SK-N-SH treated with all-trans-retinoic acid at 6 μM for 48 hours (cell line): Measurements from ENCODE around the gene LAMP2.

ENCODE experiments used
- ATAC-seq: fragments of 200-7000 bp; cut with Tn5 transposase; 3 replicates; pipeline ENCODE4 v1.9.1; 2020; ENCODE audit warnings: mild to moderate bottlenecking, moderate library complexity
- ARNTL ChIP-seq: fragments of 450-650 bp; formaldehyde crosslinking; IDR thresholded peaks from 2 replicates; pipeline ENCODE4 v1.5.0; 2020; ENCODE audit warnings: low read depth, mild to moderate bottlenecking, moderate library complexity, borderline replicate concordance
- BACH2 ChIP-seq: fragments of 250-450 bp; sonication (Bioruptor Pico); IDR thresholded peaks from 2 replicates; pipeline ENCODE4 v1.9.0; 2021; ENCODE audit warnings: mild to moderate bottlenecking, borderline replicate concordance
- CREB5 ChIP-seq: fragments of 250-450 bp; sonication (Bioruptor Pico); IDR thresholded peaks from 2 replicates; pipeline ENCODE4 v1.5.1; 2020; ENCODE audit warnings: low read depth, mild to moderate bottlenecking, moderate library complexity
- CSDC2 ChIP-seq: fragments of 250-450 bp; sonication (Bioruptor Pico); IDR thresholded peaks from 2 replicates; pipeline ENCODE4 v1.5.0; 2020; ENCODE audit warnings: mild to moderate bottlenecking, moderate library complexity
- CSRNP3 ChIP-seq: fragments of 250-450 bp; sonication (Bioruptor Pico); IDR thresholded peaks from 2 replicates; pipeline ENCODE4 v1.5.1; 2021; ENCODE audit warnings: mild to moderate bottlenecking, moderate library complexity
- ESRRG ChIP-seq: fragments of 250-450 bp; sonication (Bioruptor Pico); IDR thresholded peaks from 2 replicates; pipeline ENCODE4 v1.6.1; 2021; ENCODE audit warnings: mild to moderate bottlenecking
- GLIS3 ChIP-seq: fragments of 250-450 bp; sonication (Bioruptor Pico); IDR thresholded peaks from 2 replicates; pipeline ENCODE4 v1.5.0; 2020; ENCODE audit warnings: mild to moderate bottlenecking, moderate library complexity
- ISL1 ChIP-seq: fragments of 250-450 bp; sonication (Bioruptor Pico); IDR thresholded peaks from 2 replicates; pipeline ENCODE4 v2.1.2; 2022; ENCODE audit warnings: mild to moderate bottlenecking, moderate library complexity
- OSR1 ChIP-seq: fragments of 250-450 bp; sonication (Bioruptor Pico); IDR thresholded peaks from 2 replicates; pipeline ENCODE4 v1.8.0; 2022; ENCODE audit warnings: moderate library complexity, mild to moderate bottlenecking, inconsistent platforms
- PATZ1 ChIP-seq: fragments of 250-450 bp; sonication (Bioruptor Pico); IDR thresholded peaks from 2 replicates; pipeline ENCODE4 v1.8.0; 2020; ENCODE audit warnings: mild to moderate bottlenecking, moderate library complexity, borderline replicate concordance
- POU6F1 ChIP-seq: fragments of 250-450 bp; sonication (Bioruptor Pico); IDR thresholded peaks from 2 replicates; pipeline ENCODE4 v1.8.0; 2021; ENCODE audit warnings: low read depth, mild to moderate bottlenecking, moderate library complexity, borderline replicate concordance
- PPARA ChIP-seq: fragments of 250-450 bp; sonication (Bioruptor Pico); IDR thresholded peaks from 2 replicates; pipeline ENCODE4 v1.5.0; 2020; ENCODE audit warnings: mild to moderate bottlenecking, borderline replicate concordance
- RARB ChIP-seq: fragments of 250-450 bp; sonication (Bioruptor Pico); IDR thresholded peaks from 2 replicates; pipeline ENCODE4 v1.8.0; 2021; ENCODE audit warnings: mild to moderate bottlenecking, moderate library complexity
- SNAI2 ChIP-seq: fragments of 250-450 bp; sonication (Bioruptor Pico); IDR thresholded peaks from 2 replicates; pipeline ENCODE4 v1.5.0; 2020; ENCODE audit warnings: mild to moderate bottlenecking, moderate library complexity
- TCF4 ChIP-seq: fragments of 250-450 bp; sonication (Bioruptor Pico); IDR thresholded peaks from 2 replicates; pipeline ENCODE4 v1.8.0; 2021; ENCODE audit warnings: mild to moderate bottlenecking, moderate library complexity, borderline replicate concordance
- TOX ChIP-seq: fragments of 250-450 bp; sonication (Bioruptor Pico); IDR thresholded peaks from 2 replicates; pipeline ENCODE4 v1.8.0; 2021; ENCODE audit warnings: mild to moderate bottlenecking, moderate library complexity, borderline replicate concordance
- TSHZ2 ChIP-seq: fragments of 250-450 bp; sonication (Bioruptor Pico); IDR thresholded peaks from 2 replicates; pipeline ENCODE4 v1.5.0; 2020; ENCODE audit warnings: mild to moderate bottlenecking, moderate library complexity
- ZC3H10 ChIP-seq: fragments of 250-450 bp; sonication (Bioruptor Pico); IDR thresholded peaks from 2 replicates; pipeline ENCODE4 v1.5.1; 2021; ENCODE audit warnings: mild to moderate bottlenecking, moderate library complexity
- ZFP3 ChIP-seq: fragments of 250-450 bp; sonication (Bioruptor Pico); IDR thresholded peaks from 2 replicates; pipeline ENCODE4 v1.5.0; 2020; ENCODE audit warnings: mild to moderate bottlenecking, moderate library complexity
- ZFP30 ChIP-seq: fragments of 450-650 bp; formaldehyde crosslinking; IDR thresholded peaks from 2 replicates; pipeline ENCODE4 v1.5.0; 2022; ENCODE audit warnings: mild to moderate bottlenecking, moderate library complexity
- ZNF565 ChIP-seq: fragments of 450-650 bp; formaldehyde crosslinking; conservative IDR thresholded peaks from 2 replicates; pipeline ENCODE4 v1.5.0; 2020; ENCODE audit warnings: low read depth, mild to moderate bottlenecking, moderate library complexity
- ZNF70 ChIP-seq: fragments of 450-650 bp; formaldehyde crosslinking; IDR thresholded peaks from 2 replicates; pipeline ENCODE4 v1.5.0; 2020; ENCODE audit warnings: mild to moderate bottlenecking, moderate library complexity
- ZNF8 ChIP-seq: fragments of 450-650 bp; formaldehyde crosslinking; IDR thresholded peaks from 2 replicates; pipeline ENCODE4 v1.5.0; 2020; ENCODE audit warnings: mild to moderate bottlenecking, moderate library complexity

Gene LAMP2

GRCh38 chrX:120464411-120464810, 4.7 kb downstream of the LAMP2 start:
- no peak for ATAC-seq
- TF ChIP-seq ZNF8 (no peak), TCF4 (no peak), ZFP3 (CRISPR knock-in tag) (no peak), PPARA (CRISPR knock-in tag) (no peak), OSR1 (no peak), BACH2 (CRISPR knock-in tag) (no peak), PATZ1 (no peak), CSDC2 (CRISPR knock-in tag) (no peak), ISL1 (CRISPR knock-in tag) (no peak), ZNF70 (CRISPR knock-in tag) (no peak), SNAI2 (CRISPR knock-in tag) (no peak), RARB (CRISPR knock-in tag) (no peak), GLIS3 (no peak), ZC3H10 (no peak), CSRNP3 (no peak), TOX (CRISPR knock-in tag) (no peak), TSHZ2 (no peak), ESRRG (CRISPR knock-in tag) (no peak)

GRCh38 chrX:120463241-120463640, 5.9 kb downstream of the LAMP2 start:
- no peak for TF ChIP-seq OSR1
- no peak for TF ChIP-seq ZC3H10
- no peak for TF ChIP-seq CSDC2 (CRISPR knock-in tag)
- TF ChIP-seq TCF4, result no peak
- TF ChIP-seq ZNF8, result no peak
- TF ChIP-seq ESRRG (CRISPR knock-in tag), result no peak
- no peak for TF ChIP-seq POU6F1 (CRISPR knock-in tag)
- TF ChIP-seq PPARA (CRISPR knock-in tag), result no peak
- no peak for TF ChIP-seq ARNTL (CRISPR knock-in tag)
- no peak for TF ChIP-seq SNAI2 (CRISPR knock-in tag)
- ATAC-seq, result no peak

- TF ChIP-seq BACH2 (CRISPR knock-in tag), result no peak
- TF ChIP-seq CSDC2 (CRISPR knock-in tag), result no peak
- no peak for TF ChIP-seq SNAI2 (CRISPR knock-in tag)
- no peak for ATAC-seq
Measured at GRCh38 chrX:120462370-120462769, 6.7 kb downstream of the LAMP2 start.

GRCh38 chrX:120459309-120459708, 9.8 kb downstream of the LAMP2 start:
- ATAC-seq, result no peak
- no peak for TF ChIP-seq ZC3H10
- no peak for TF ChIP-seq ESRRG (CRISPR knock-in tag)
- TF ChIP-seq CREB5 (CRISPR knock-in tag), result no peak
- TF ChIP-seq ZFP3 (CRISPR knock-in tag), result no peak
- no peak for TF ChIP-seq CSRNP3
- TF ChIP-seq SNAI2 (CRISPR knock-in tag), result no peak
- TF ChIP-seq BACH2 (CRISPR knock-in tag), result no peak
- TF ChIP-seq ZNF70 (CRISPR knock-in tag), result no peak
- TF ChIP-seq CSDC2 (CRISPR knock-in tag), result no peak
- TF ChIP-seq ZNF565, result no peak
- TF ChIP-seq GLIS3, result no peak
- TF ChIP-seq ZNF8, result no peak
- TF ChIP-seq ZFP30 (CRISPR knock-in tag), result no peak
- TF ChIP-seq TOX (CRISPR knock-in tag), result no peak
- TF ChIP-seq ARNTL (CRISPR knock-in tag), result no peak
- no peak for TF ChIP-seq OSR1
- no peak for TF ChIP-seq TCF4
